Activated T-cell treated with anti-CD3 and anti-CD28 coated beads, Interleukin-2, amount 50 U/mL, for 24 hours (primary cell): ENCODE data around the gene TACC3.

Source experiments
- DNase-seq: peaks from one replicate; pipeline ENCODE4 v3.0.0-alpha.2; 2020
- H3K27ac Mint-ChIP-seq: 2 replicates; pipeline ENCODE4 v1.8.0; 2020; ENCODE audit warnings: mild to moderate bottlenecking, mixed read lengths
- H3K27me3 Mint-ChIP-seq: 2 replicates; pipeline ENCODE4 v1.8.0; 2020; ENCODE audit warnings: mixed read lengths
- H3K36me3 Mint-ChIP-seq: 2 replicates; pipeline ENCODE4 v1.8.0; 2020; ENCODE audit warnings: low read depth, mixed read lengths
- H3K4me1 Mint-ChIP-seq: 2 replicates; pipeline ENCODE4 v1.8.0; 2020; ENCODE audit warnings: low read depth, mixed read lengths
- H3K4me3 Mint-ChIP-seq: 2 replicates; pipeline ENCODE4 v1.8.0; 2020; ENCODE audit warnings: mild to moderate bottlenecking, moderate library complexity, mixed read lengths
- H3K9me3 Mint-ChIP-seq: 2 replicates; pipeline ENCODE4 v1.8.0; 2020; ENCODE audit warnings: mixed read lengths

Gene TACC3

DNA sequence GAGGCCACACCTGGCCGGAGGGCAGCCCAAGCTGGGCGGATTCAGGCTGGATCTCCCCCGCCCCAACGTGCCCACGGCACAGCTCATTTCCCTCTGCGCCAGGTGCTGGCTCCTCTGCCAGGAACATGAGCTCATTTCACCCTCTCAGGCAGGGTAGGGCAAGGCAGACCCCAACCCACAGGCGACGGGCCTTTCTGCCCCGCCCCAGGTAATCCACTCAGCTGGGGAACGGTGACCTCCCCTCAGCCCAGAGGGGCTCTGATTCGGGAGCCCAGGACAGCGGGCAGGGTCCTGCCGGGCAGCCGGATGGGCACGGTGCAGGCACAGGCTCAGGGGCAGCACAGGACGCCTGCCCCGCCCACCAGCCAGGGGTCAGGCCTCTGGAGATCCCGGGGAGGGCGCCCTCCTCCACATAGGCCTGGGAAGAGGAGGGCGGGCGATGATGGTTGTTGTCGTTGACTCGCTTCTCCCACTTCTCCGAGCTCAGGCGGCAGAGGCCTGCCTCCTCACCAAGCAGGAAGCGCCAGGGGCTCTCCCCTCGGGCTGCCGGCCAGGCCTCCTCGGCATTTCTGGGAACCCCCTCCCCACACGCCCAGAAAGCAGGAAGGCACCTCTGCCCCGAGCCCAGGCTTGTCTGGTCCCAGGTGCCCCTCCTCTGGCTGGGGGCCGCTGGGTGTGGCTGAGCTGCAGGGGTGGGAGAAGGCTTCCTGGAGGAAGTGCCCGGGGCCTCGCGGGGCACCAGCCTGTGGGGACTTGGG lies 31.1 kb downstream of the TACC3 start:
- Mint-ChIP-seq H3K4me3 (no peak overlapping the region), H3K36me3 (no peaks in the 10 kb centered on the region), H3K27me3 (no peaks in the 10 kb centered on the region), H3K4me1 (no peaks in the 10 kb centered on the region), H3K9me3 (no peaks in the 10 kb centered on the region), H3K27ac (no peak overlapping the region)
- peak; percentile 45 for DNase-seq

DNA sequence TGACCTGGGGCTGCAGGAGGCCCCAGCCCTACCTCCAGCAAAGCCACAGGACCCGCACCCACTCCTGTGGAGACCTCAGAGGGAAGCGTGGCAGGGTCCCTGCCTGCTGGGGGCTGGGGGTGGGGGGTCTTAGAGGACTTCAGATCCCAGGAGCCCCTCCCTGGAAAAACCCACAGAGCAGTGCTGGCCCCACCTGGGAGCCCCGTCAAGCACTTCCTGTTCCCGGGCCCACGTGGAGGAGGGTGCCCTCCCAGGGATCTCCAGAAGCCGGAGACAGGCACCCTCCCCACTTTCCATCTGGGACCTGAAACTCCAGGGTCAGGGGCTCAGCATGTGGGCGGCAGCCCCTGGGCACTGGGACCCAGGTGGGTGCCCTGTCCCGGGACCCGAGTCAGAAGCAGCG lies 32.0 kb downstream of the TACC3 start:
- Mint-ChIP-seq H3K36me3 (no peaks in the 10 kb centered on the region), H3K4me3 (no peak overlapping the region), H3K27ac (no peak overlapping the region), H3K27me3 (no peaks in the 10 kb centered on the region), H3K4me1 (no peaks in the 10 kb centered on the region), H3K9me3 (no peaks in the 10 kb centered on the region)
- no peak for DNase-seq

DNA sequence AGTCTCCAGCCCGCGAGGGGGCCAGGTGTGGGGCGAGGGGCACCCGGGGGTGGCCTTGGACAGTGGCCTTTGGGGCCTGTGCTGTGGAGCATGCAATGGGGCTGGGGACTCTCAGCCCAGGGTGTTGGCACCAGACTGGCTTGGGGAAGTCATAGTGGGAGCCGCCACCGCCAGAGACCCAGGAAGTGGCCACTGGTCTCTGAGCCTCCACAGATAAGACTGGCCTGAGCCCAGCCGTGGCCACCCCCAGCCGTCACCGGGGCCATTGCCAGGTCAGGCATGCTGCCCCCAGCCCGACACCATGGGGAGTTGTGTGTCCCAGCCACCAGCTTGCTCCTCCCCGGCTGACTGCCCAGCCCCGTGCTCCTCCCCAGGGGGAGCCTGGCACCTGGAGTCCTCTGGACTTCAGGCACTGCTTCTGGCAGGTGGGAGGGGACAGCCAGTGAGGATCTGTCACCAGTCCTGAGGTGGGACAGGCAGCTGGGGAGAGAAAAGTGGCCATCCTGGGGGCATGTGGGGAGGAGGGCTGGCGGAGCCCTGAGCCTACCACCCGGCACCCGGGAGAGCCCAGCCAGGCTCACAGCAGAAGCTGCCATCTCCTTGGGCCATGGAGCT lies 32.5 kb downstream of the TACC3 start:
- no peaks in the 10 kb centered on the region for H3K27me3 Mint-ChIP-seq
- no peaks in the 10 kb centered on the region for H3K36me3 Mint-ChIP-seq
- no peak overlapping the region for H3K27ac Mint-ChIP-seq
- H3K4me1 Mint-ChIP-seq, result no peaks in the 10 kb centered on the region
- no peak for DNase-seq
- H3K4me3 Mint-ChIP-seq, result no peak overlapping the region
- no peaks in the 10 kb centered on the region for H3K9me3 Mint-ChIP-seq

DNA sequence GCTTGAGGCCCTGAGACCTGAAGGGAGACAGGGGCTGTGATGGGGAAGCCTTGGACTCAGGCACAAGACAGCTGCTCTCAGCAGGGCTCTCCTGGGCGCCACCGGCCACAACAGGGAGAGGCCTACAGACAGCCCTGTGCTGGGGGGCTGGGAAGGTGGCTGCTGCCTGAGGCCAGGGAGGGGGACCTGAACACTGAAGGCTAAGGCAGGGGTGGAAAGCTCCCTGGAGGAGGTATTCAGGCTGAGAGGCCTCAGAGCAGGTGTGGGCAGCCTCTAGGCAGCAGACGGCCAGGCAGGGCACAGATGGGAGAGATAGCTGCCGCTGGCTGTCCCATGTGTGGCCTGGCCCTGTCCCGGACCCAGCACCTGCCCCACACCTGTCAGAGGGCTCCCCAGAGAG lies 33.0 kb downstream of the TACC3 start:
- no peak for DNase-seq
- no peaks in the 10 kb centered on the region for H3K4me1 Mint-ChIP-seq
- H3K27me3 Mint-ChIP-seq, result no peaks in the 10 kb centered on the region
- no peak overlapping the region for H3K27ac Mint-ChIP-seq
- H3K36me3 Mint-ChIP-seq, result no peaks in the 10 kb centered on the region
- H3K9me3 Mint-ChIP-seq, result no peaks in the 10 kb centered on the region
- no peak overlapping the region for H3K4me3 Mint-ChIP-seq

DNA sequence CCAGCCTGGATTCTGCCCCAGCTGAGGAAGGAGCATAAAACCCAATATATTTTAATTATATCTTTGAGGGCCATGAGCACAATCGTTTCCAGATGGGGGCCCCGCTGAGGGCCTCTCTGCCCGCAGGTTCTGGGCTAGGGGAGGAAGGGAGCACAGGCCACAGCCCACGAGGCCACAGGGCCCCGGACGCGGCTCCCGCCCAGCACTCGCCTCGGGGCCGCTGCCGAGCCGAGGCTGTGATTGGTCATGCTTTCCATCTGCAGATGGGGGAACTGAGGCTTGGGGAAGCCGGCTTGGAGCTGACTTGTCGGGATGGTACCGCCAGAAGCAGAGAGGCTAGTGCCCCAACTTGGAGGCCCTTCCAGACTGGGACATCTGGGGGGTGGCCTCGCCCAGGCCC lies 34.0 kb downstream of the TACC3 start:
- Mint-ChIP-seq H3K36me3 (no peaks in the 10 kb centered on the region), H3K27me3 (no peaks in the 10 kb centered on the region), H3K9me3 (no peaks in the 10 kb centered on the region), H3K4me1 (no peaks in the 10 kb centered on the region), H3K27ac (no peak overlapping the region), H3K4me3 (no peak overlapping the region)
- no peak for DNase-seq

DNA sequence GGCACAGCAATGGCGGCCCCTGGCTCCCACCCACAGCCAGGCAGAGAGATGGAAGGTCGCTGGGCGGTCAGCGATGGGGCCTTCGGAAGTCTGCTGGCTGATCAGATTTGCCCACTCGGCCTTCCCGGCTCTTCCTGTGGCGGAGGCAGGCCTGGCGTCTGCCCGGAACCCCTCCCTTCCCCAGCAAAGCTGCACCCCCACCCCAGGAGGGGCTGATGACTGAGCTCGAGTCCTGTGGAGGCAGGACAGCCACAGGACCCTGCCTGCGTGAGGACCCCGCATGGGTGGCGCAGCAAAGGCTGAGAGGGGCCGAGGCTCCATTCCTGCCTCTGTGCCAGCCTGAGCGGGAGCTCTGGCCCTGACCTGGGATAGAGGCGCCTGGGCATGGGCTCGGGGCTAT lies 34.8 kb downstream of the TACC3 start:
- no peaks in the 10 kb centered on the region for H3K36me3 Mint-ChIP-seq
- no peaks in the 10 kb centered on the region for H3K27me3 Mint-ChIP-seq
- DNase-seq, result no peak
- H3K9me3 Mint-ChIP-seq, result no peaks in the 10 kb centered on the region
- no peaks in the 10 kb centered on the region for H3K4me1 Mint-ChIP-seq
- no peak overlapping the region for H3K4me3 Mint-ChIP-seq
- no peak overlapping the region for H3K27ac Mint-ChIP-seq

DNA sequence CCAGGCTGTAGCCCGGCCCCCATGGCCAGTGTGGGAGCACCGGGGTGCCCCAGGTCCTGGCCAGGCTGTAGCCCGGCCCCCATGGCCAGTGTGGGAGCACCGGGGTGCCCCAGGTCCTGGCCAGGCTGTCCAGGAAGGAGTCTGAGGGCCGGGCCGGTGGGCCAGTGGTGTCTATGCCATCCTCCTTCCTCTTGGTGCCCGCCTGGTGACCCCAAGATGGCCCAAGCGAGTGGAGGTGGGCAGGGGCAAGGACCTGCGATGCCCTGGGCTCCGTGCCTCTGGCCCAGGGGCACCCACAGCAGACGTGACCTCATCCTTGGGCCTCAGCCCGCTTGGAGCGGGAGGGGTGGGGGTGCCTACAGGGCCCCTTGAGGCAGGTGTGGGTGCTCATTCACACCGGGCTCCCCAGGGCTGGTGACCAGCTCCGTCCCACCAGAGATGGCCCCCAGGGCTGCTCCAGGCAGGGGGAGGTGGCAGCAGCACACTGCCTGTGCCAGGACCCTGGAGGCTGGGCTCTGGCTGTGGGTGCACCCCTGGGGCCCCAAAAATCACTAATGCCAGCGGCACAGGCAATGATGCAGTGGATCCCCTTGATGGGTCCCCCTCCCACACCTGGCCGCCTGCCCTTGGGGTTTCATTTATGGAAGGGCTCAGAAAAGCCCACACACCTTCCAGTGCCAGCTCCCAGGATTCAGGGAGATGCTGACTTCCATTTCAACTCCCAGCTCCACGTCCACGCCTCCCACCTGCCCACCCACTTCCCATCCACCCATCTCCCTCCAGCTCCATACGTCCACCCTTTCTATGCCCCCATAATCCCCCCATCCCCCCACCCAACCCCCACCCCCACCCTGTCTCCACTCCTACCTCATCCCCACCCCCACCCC lies 35.8 kb downstream of the TACC3 start:
- Mint-ChIP-seq H3K4me1 (no peaks in the 10 kb centered on the region), H3K27ac (no peak overlapping the region), H3K9me3 (no peaks in the 10 kb centered on the region), H3K27me3 (no peaks in the 10 kb centered on the region), H3K36me3 (no peaks in the 10 kb centered on the region), H3K4me3 (no peak overlapping the region)
- no peak for DNase-seq

DNA sequence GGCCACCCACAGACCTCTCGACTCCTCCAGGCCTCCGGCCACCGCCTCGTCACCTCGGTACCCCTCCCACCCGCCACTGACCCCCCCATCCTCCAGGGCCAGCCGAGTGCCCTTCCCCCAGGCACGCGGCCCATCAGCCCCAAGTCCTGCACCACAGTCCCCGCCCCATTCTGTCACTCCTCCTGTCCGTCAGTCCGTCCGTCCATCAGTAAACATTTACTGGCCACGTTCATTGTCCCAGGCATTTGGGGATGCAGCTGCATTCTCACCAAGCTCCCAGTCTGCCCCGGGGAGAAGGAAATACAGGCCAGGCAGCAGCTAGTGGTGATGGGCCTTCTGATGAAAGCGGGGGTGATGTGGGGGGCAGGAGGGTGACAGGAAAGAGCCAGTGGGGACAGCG lies 36.5 kb downstream of the TACC3 start:
- no peak overlapping the region for H3K27ac Mint-ChIP-seq
- DNase-seq, result no peak
- H3K27me3 Mint-ChIP-seq, result peaks cover 3% of the 10 kb centered on the region
- no peaks in the 10 kb centered on the region for H3K4me1 Mint-ChIP-seq
- H3K4me3 Mint-ChIP-seq, result no peak overlapping the region
- H3K36me3 Mint-ChIP-seq, result no peaks in the 10 kb centered on the region
- H3K9me3 Mint-ChIP-seq, result no peaks in the 10 kb centered on the region

DNA sequence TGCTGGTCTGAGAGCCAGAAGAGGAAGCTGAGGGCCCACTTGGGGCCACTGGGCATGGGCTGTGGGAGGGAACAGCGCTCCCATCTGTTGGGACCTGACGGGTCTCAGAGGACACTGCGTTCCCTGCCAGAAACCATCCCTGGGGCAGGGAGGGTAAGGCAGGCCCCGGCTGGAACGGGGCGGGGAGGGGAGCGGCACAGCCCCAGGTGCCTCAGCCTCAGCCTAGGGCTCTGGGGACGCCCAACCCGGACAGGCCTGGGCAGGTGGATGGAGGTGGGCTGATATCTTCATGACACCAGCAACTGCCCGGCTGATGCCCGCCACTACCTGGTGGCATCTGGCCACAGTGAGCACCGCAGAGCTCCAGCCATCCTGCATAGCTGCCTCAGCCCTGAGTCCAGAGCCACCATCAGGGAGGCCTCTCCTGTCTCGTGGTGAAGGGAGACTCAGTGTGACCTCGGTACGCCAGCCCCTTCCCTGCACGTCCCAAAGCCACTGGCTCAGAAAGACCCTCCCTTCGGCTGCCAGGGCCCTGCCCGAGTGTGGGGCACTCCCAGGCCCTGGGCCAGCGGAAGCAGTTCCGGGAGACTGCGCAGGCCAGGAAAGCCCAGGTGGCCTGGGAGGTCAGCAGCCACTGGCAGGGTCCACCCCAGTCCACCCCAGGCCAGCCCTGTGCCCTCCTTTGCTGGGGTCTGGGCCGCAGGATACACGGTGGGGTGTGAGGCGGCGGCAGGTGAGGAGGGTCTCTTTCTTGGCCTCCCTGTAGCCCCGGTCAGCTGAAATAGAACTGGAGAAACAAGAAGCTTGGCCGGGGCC lies 37.2 kb downstream of the TACC3 start:
- Mint-ChIP-seq H3K36me3 (no peaks in the 10 kb centered on the region), H3K27me3 (peaks cover 3% of the 10 kb centered on the region), H3K4me1 (no peaks in the 10 kb centered on the region), H3K27ac (no peak overlapping the region), H3K4me3 (no peak overlapping the region), H3K9me3 (no peaks in the 10 kb centered on the region)
- no peak for DNase-seq

DNA sequence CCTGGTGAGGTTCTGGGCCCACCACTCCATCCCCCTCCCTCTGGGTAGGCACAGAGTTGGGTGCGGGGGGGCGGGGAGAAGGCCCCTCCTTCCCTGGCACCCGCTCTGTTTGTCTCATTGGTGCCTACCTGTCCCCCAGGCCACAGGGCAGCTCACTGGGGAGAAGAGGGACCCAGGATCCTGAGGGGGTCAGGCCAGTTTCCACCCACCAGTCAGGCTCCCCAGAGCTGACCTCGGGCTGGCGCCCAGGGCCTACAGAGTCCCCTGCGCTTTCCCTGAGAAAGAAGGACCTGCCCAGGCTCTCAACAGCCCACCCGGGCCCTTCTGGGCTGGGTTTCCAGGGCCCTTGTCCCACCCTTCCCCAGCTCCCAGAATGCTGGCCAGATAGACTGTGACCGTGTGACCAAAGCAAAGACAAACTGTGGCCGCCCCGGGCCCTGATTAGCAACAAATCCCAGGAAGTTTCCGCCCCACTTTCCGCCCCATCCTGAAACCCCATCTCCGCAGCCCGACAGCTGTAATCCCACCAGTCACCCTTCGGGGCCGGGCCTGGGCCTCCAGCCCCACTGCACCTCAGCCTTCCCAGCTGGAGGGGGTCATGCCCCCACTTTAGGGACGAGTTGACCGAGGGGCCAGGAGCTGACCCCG lies 38.0 kb downstream of the TACC3 start:
- Mint-ChIP-seq H3K27ac (no peak overlapping the region), H3K9me3 (no peaks in the 10 kb centered on the region), H3K4me1 (no peaks in the 10 kb centered on the region)

DNA sequence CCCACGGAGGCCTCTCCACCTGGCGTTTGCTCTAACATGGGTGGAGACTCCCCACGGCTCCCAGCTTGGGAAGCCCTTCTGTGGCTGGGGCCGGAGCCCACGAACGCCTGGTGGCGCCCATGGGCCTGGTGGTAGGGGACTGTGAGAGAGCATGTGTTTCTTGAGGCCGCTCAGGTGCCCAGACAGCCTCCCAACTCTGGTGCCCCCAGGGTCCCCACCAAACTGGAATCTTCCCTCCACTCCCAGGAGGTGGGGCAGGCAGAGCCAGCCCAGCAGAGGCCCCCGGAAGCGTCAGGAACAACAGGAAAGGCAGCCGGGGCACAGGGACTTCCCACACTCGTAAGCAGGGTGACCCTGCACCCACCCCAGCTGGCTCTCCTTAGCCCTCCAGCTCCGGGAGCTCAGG lies 38.5 kb downstream of the TACC3 start:
- Mint-ChIP-seq H3K4me1 (no peaks in the 10 kb centered on the region), H3K27ac (no peak overlapping the region), H3K36me3 (no peaks in the 10 kb centered on the region), H3K9me3 (no peaks in the 10 kb centered on the region), H3K27me3 (peaks cover 13% of the 10 kb centered on the region), H3K4me3 (no peak overlapping the region)
- DNase-seq, result no peak

More for the DNA sequence above, 38.0 kb downstream of the TACC3 start:
- Mint-ChIP-seq H3K36me3 (no peaks in the 10 kb centered on the region), H3K27me3 (peaks cover 9% of the 10 kb centered on the region), H3K4me3 (no peak overlapping the region)
- DNase-seq, result no peak

DNA sequence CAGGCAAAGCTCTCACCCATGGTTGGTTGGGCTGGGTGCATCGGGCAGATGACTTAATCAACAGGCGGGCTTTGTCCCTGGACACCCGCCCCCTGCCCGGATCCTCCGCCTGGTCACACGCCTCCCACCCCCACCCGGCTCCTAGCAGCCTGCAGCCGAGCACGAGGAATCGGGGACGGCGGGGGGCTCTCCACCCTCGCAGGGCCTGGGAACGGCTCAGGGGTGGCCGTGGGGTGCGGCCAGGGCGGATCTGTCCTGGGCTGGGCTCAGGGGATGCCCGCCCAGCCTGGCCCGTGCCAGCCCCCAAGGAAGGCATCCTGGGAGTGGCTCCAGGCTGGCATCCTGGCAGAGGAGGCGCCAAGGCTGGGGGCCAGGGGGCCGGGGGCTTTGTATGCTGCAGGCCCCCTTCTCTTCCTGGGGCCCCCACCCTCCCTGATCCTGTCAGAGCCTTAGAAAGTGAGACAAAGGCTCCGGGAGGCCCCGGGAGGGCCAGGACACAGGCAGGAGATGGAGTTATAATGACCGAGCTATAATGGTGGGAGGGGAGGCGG lies 39.3 kb downstream of the TACC3 start:
- Mint-ChIP-seq H3K4me3 (no peak overlapping the region), H3K4me1 (no peaks in the 10 kb centered on the region), H3K36me3 (no peaks in the 10 kb centered on the region), H3K9me3 (no peaks in the 10 kb centered on the region), H3K27ac (no peak overlapping the region), H3K27me3 (peaks cover 21% of the 10 kb centered on the region)
- DNase-seq, result no peak

DNA sequence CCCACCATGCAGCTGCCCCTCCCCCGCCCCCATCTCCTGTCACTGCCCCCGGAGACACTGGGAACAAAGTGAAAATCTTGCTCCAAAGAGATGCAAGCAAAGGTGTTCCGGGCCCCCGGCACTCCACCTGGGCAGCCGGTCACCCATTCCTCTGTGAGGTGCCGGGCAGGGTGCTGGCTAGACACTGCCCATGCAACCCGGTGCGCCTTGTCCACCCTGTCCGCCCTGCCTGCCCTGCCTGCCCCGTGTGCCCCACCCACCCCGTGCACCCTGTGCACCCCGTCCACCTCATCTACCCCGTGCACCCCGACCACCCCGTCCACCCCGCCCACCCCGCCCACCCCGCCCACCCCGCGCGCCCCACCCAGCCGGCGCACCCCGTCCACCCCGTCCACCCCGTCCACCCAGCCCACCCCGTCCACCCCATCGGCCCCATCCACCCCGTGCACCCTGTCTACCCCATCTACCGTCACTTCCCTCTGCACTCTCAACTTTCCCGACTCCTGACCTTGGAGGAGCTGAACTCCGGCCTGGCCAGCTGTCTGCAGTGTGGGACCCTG lies 39.9 kb downstream of the TACC3 start:
- no peaks in the 10 kb centered on the region for H3K4me1 Mint-ChIP-seq
- no peak overlapping the region for H3K27ac Mint-ChIP-seq
- DNase-seq, result no peak
- no peaks in the 10 kb centered on the region for H3K36me3 Mint-ChIP-seq
- H3K27me3 Mint-ChIP-seq, result peaks cover 25% of the 10 kb centered on the region
- no peak overlapping the region for H3K4me3 Mint-ChIP-seq
- H3K9me3 Mint-ChIP-seq, result no peaks in the 10 kb centered on the region
